ENCODE data around the gene SIL1. TPM values are rescaled to one million over a fixed set of nuclear protein-coding genes. Genes with fewer than 3 reads are reported as not detected.

Gene SIL1
- total RNA-seq, 1 experiment from 2014 or later, result 46.5 TPM

- H4K20me1 ChIP-seq (ENCODE audit: insufficient read depth), result no peaks in the 10 kb centered on the region
- H3K4me3 ChIP-seq, result no peak overlapping the region
- no peak overlapping the region for H3K4me2 ChIP-seq
- H3K79me2 ChIP-seq (ENCODE audit: low read depth), result no peaks in the 10 kb centered on the region
- H3F3A ChIP-seq (ENCODE audit: insufficient read depth, low read depth), result no peaks in the 10 kb centered on the region
- BruUV-seq (replicated peaks), result no TSS peak
- no peaks in the 10 kb centered on the region for H3K27me3 ChIP-seq (ENCODE audit: insufficient read depth, low read depth)
- TF ChIP-seq EZH2 (IDR thresholded peaks at IDR 0.05; ENCODE audit: low read depth) (no peak), CTCF (conservative IDR thresholded peaks at IDR 0.05) (no peak)
- H3K4me1 ChIP-seq (replicated peaks; ENCODE audit: insufficient read depth), result no peaks in the 10 kb centered on the region
- intact Hi-C loops (cut with micrococcal nuclease; ENCODE audit: unreplicated experiment), result no loop called here
- no peaks in the 10 kb centered on the region for H3K9me2 ChIP-seq (ENCODE audit: insufficient read depth)
- DNase-seq, result no peak
- H3K36me3 ChIP-seq (ENCODE audit: low read depth), result no peaks in the 10 kb centered on the region
- 0 out of 2 replicates have a peak, but pooled peaks cover 9% of the 10 kb centered on the region for H3K9me3 ChIP-seq (ENCODE audit: insufficient read depth, low read depth)
- ChIA-PET POLR2A (ENCODE audit: unreplicated experiment) (no interaction called here), CTCF (interaction anchor here (0.7 to 1.2 kb wide), 2 partner anchors 30 to 509 kb away, joined by 8 to 10 read pairs; no protein-coding TSS in a partner anchor)
- H3K27ac ChIP-seq, result no peak overlapping the region
- no peak overlapping the region for H2AFZ ChIP-seq
Measured at GRCh38 chr5:139232147-139232724, 34.1 kb upstream of the SIL1 start.

GRCh38 chr5:139228201-139228803 lies 30.1 kb upstream of the SIL1 start:
- H3K36me3 ChIP-seq (ENCODE audit: low read depth), result no peaks in the 10 kb centered on the region
- no peaks in the 10 kb centered on the region for H3K9me2 ChIP-seq (ENCODE audit: insufficient read depth)
- no peak for TF ChIP-seq EZH2 (IDR thresholded peaks at IDR 0.05; ENCODE audit: low read depth)
- no TSS peak for BruUV-seq (replicated peaks)
- no peaks in the 10 kb centered on the region for H3K4me1 ChIP-seq (replicated peaks; ENCODE audit: insufficient read depth)
- no peaks in the 10 kb centered on the region for H3K79me2 ChIP-seq (ENCODE audit: low read depth)
- no peak for DNase-seq
- intact Hi-C loops (cut with micrococcal nuclease; ENCODE audit: unreplicated experiment), result no loop called here
- H3F3A ChIP-seq (ENCODE audit: insufficient read depth, low read depth), result no peaks in the 10 kb centered on the region
- H3K27ac ChIP-seq, result no peak overlapping the region
- H3K27me3 ChIP-seq (ENCODE audit: insufficient read depth, low read depth), result no peaks in the 10 kb centered on the region
- no peak overlapping the region for H3K4me2 ChIP-seq
- ChIA-PET CTCF (interaction anchor here (0.6 kb wide), 2 partner anchors 8 to 535 kb away, joined by 4 to 7 read pairs; no protein-coding TSS in a partner anchor), POLR2A (ENCODE audit: unreplicated experiment) (interaction anchor here (0.6 kb wide), 1 partner anchor 69 kb away, joined by 6 read pairs; no protein-coding TSS in a partner anchor)
- H2AFZ ChIP-seq, result no peak overlapping the region
- H4K20me1 ChIP-seq (ENCODE audit: insufficient read depth), result no peaks in the 10 kb centered on the region
- H3K9me3 ChIP-seq (ENCODE audit: insufficient read depth, low read depth), result no peaks in the 10 kb centered on the region
- H3K4me3 ChIP-seq, result no peak overlapping the region

GRCh38 chr5:139226131-139226530 lies 28.0 kb upstream of the SIL1 start:
- H3K9me2 ChIP-seq (ENCODE audit: insufficient read depth), result no peaks in the 10 kb centered on the region
- no peaks in the 10 kb centered on the region for H3K27me3 ChIP-seq (ENCODE audit: insufficient read depth, low read depth)
- no peak overlapping the region for H3K4me3 ChIP-seq
- H3K4me2 ChIP-seq, result no peak overlapping the region
- TF ChIP-seq EZH2 (IDR thresholded peaks at IDR 0.05; ENCODE audit: low read depth), result no peak
- no peak for TF ChIP-seq CTCF (conservative IDR thresholded peaks at IDR 0.05)
- H3K4me1 ChIP-seq (replicated peaks; ENCODE audit: insufficient read depth), result no peaks in the 10 kb centered on the region
- peak in 1 of 2 experiments; percentile 50 for DNase-seq
- H4K20me1 ChIP-seq (ENCODE audit: insufficient read depth), result no peaks in the 10 kb centered on the region
- intact Hi-C loops (cut with micrococcal nuclease; ENCODE audit: unreplicated experiment), result no loop called here
- CTCF ChIA-PET, result no interaction called here
- no peaks in the 10 kb centered on the region for H3K79me2 ChIP-seq (ENCODE audit: low read depth)
- H2AFZ ChIP-seq, result no peak overlapping the region
- no peaks in the 10 kb centered on the region for H3K36me3 ChIP-seq (ENCODE audit: low read depth)
- H3K9me3 ChIP-seq (ENCODE audit: insufficient read depth, low read depth), result no peaks in the 10 kb centered on the region
- POLR2A ChIA-PET (ENCODE audit: unreplicated experiment), result no interaction called here
- H3F3A ChIP-seq (ENCODE audit: insufficient read depth, low read depth), result no peaks in the 10 kb centered on the region
- BruUV-seq (replicated peaks), result no TSS peak
- no peak overlapping the region for H3K27ac ChIP-seq
